HepG2 (cell line): ENCODE measurements around the gene UNC50. TPM values are rescaled to one million over a fixed set of nuclear protein-coding genes. Genes with fewer than 3 reads are reported as not detected.

ENCODE experiments used
- MYNN ChIP-seq: sonication (generic); formaldehyde crosslinking; IDR thresholded peaks from 2 replicates; pipeline ENCODE4 v1.4.0; 2020; ENCODE audit warnings: mild to moderate bottlenecking, low read depth, missing genetic modification reagents
- RARG ChIP-seq: sonication (generic); formaldehyde crosslinking; IDR thresholded peaks from 2 replicates; pipeline ENCODE4 v1.4.0; 2020; ENCODE audit warnings: low read depth, mild to moderate bottlenecking, missing genetic modification reagents
- RFX5 ChIP-seq: IDR thresholded peaks from 2 replicates; pipeline ENCODE4 v1.6.1; 2011; ENCODE audit warnings: low read depth, low read length, improper control_type of control experiment
- SALL1 ChIP-seq: sonication (generic); formaldehyde crosslinking; IDR thresholded peaks from 2 replicates; pipeline ENCODE4 v1.8.0; 2022; ENCODE audit warnings: mild to moderate bottlenecking, missing genetic modification reagents
- SKI ChIP-seq: fragments of 450-650 bp; IDR thresholded peaks from one replicate; pipeline ENCODE4 v1.6.1; 2018; ENCODE audit warnings: mild to moderate bottlenecking; ENCODE audit not compliant: partially characterized antibody
- SMYD3 ChIP-seq: sonication (generic); formaldehyde crosslinking; IDR thresholded peaks from 2 replicates; pipeline ENCODE4 v1.8.1; 2023; ENCODE audit warnings: mild to moderate bottlenecking, missing genetic modification reagents
- TAF15 ChIP-seq: fragments of 200-400 bp; formaldehyde crosslinking; IDR thresholded peaks from one replicate; pipeline ENCODE4 v1.6.1; 2018; ENCODE audit warnings: mild to moderate bottlenecking, low read depth, low read length; ENCODE audit not compliant: poor library complexity, severe bottlenecking
- TSC22D2 ChIP-seq: sonication (generic); formaldehyde crosslinking; IDR thresholded peaks from 2 replicates; pipeline ENCODE4 v1.5.1; 2020; ENCODE audit warnings: missing genetic modification reagents, mild to moderate bottlenecking, borderline replicate concordance
- YY1 ChIP-seq: IDR thresholded peaks from 2 replicates; pipeline ENCODE4 v1.6.1; 2011; ENCODE audit warnings: low read length, low read depth, moderate library complexity, mild to moderate bottlenecking; ENCODE audit not compliant: insufficient read depth, insufficient replicate concordance
- ZNF33B ChIP-seq: sonication (generic); formaldehyde crosslinking; IDR thresholded peaks from 2 replicates; pipeline ENCODE4 v1.5.1; 2020; ENCODE audit warnings: mild to moderate bottlenecking, missing genetic modification reagents
- ZNF766 ChIP-seq: sonication (generic); formaldehyde crosslinking; IDR thresholded peaks from 2 replicates; pipeline ENCODE4 v1.5.0; 2020; ENCODE audit warnings: missing genetic modification reagents, borderline replicate concordance
- polyA plus RNA-seq, 8 experiments: library from polyadenylated mRNA; depleted of rRNA in 3 of 8; stranded (reverse) in 7 of 8; unstranded in 1 of 8; fragments of >200 nt; fragmentation: Illumina TruSeq in 4 of 8; extraction: Trizol in 4 of 8; gene quantifications; 2 replicates each; pipeline versions ENCODE4 v1.2.1 to v1.2.3, GENCODE V29; 2011 to 2016; ENCODE audit warnings: low read depth in 4 of 8, missing spikeins in 1 of 8, mixed read lengths in 1 of 8; ENCODE audit not compliant: insufficient read depth in 1 of 8
- total RNA-seq, 5 experiments: library from RNA; depleted of rRNA; stranded (reverse); fragments of >200 nt; fragmentation: Illumina TruSeq; extraction: Trizol; gene quantifications; 2 replicates each; pipeline ENCODE4 v1.2.3, GENCODE V29; 2016; ENCODE audit warnings: low read depth in 1 of 5
- TF ChIP-seq, protein P1 (sequence below): IDR thresholded peaks from 2 replicates; pipeline ENCODE4 v1.6.1; 2018; ENCODE audit warnings: missing genetic modification reagents, mild to moderate bottlenecking, missing compliant biosample characterization
- TF ChIP-seq, protein P2 (sequence below), 2 experiments: fragments of 450-650 bp in 1 of 2; sonication (generic) in 1 of 2; formaldehyde crosslinking; IDR thresholded peaks; 2 replicates each; pipeline versions ENCODE4 v1.5.0 to v1.8.0; 2020 to 2022; ENCODE audit warnings: mild to moderate bottlenecking in 1 of 2, missing genetic modification reagents in 1 of 2
- TF ChIP-seq, protein P3 (sequence below): sonication (generic); formaldehyde crosslinking; IDR thresholded peaks from 2 replicates; pipeline ENCODE4 v1.4.0; 2020; ENCODE audit warnings: missing genetic modification reagents
- TF ChIP-seq, protein P4 (sequence below): sonication (generic); formaldehyde crosslinking; IDR thresholded peaks from 2 replicates; pipeline ENCODE4 v1.4.0; 2020; ENCODE audit warnings: missing genetic modification reagents, borderline replicate concordance
- TF ChIP-seq, protein P5 (sequence below): sonication (generic); formaldehyde crosslinking; IDR thresholded peaks from 2 replicates; pipeline ENCODE4 v1.9.0; 2022; ENCODE audit warnings: missing genetic modification reagents, mild to moderate bottlenecking, borderline replicate concordance

Gene UNC50
- total and polyA plus RNA-seq, 2 of the 13 experiments (the other 11 are each of a cell fraction or from before 2014, with no cell fraction given): 92.6 to 95.6 TPM

DNA sequence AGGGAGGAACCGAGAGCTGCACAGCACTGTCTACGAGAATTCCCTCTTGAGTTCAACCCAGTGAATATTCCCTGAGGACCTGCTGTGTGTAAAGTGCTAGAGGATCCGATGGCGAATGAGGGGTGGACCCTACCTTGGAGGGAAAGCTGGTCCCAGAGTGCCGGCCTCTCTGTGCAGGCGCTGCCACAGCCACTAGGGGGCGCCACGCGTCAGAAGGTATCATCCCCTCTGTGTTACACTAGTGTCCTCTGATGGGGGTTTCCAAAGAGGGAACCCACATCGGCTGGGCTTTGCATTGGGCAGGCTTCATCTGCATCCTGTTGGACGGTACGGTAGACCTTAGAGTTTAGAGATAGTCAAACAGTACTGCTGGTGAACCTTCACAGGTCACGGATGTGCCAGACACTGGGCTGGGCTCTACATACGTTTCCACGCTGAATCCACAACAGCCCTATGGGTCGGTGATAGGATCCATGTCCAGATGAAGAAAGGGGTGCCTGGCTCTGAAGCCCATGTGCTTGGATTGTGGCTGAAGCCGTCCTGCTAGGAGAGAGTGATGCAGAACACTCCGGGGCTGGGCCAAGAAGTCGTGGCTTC lies 39.1 kb upstream of the UNC50 start (continued):
- TF ChIP-seq, protein P1, sequence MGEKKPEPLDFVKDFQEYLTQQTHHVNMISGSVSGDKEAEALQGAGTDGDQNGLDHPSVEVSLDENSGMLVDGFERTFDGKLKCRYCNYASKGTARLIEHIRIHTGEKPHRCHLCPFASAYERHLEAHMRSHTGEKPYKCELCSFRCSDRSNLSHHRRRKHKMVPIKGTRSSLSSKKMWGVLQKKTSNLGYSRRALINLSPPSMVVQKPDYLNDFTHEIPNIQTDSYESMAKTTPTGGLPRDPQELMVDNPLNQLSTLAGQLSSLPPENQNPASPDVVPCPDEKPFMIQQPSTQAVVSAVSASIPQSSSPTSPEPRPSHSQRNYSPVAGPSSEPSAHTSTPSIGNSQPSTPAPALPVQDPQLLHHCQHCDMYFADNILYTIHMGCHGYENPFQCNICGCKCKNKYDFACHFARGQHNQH (CRISPR knock-in tag): peak; percentile 18; the same call in 1 of the 2 replicates
- TF ChIP-seq SKI: no peak
- TF ChIP-seq SALL1 (CRISPR knock-in tag): peak; percentile 48
- TF ChIP-seq, protein P2, sequence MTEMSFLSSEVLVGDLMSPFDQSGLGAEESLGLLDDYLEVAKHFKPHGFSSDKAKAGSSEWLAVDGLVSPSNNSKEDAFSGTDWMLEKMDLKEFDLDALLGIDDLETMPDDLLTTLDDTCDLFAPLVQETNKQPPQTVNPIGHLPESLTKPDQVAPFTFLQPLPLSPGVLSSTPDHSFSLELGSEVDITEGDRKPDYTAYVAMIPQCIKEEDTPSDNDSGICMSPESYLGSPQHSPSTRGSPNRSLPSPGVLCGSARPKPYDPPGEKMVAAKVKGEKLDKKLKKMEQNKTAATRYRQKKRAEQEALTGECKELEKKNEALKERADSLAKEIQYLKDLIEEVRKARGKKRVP (CRISPR knock-in tag; IDR thresholded peaks at IDR 0.05): no peak
- TF ChIP-seq YY1: peak; percentile 42
- no peak for TF ChIP-seq SMYD3 (CRISPR knock-in tag)
- no peak for TF ChIP-seq ZNF33B (CRISPR knock-in tag)
- no peak for TF ChIP-seq ZNF766 (CRISPR knock-in tag)
- TF ChIP-seq TAF15: no peak
- no peak for TF ChIP-seq RFX5
- TF ChIP-seq, protein P3, sequence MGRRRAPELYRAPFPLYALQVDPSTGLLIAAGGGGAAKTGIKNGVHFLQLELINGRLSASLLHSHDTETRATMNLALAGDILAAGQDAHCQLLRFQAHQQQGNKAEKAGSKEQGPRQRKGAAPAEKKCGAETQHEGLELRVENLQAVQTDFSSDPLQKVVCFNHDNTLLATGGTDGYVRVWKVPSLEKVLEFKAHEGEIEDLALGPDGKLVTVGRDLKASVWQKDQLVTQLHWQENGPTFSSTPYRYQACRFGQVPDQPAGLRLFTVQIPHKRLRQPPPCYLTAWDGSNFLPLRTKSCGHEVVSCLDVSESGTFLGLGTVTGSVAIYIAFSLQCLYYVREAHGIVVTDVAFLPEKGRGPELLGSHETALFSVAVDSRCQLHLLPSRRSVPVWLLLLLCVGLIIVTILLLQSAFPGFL (CRISPR knock-in tag): no peak
- TF ChIP-seq, protein P4, sequence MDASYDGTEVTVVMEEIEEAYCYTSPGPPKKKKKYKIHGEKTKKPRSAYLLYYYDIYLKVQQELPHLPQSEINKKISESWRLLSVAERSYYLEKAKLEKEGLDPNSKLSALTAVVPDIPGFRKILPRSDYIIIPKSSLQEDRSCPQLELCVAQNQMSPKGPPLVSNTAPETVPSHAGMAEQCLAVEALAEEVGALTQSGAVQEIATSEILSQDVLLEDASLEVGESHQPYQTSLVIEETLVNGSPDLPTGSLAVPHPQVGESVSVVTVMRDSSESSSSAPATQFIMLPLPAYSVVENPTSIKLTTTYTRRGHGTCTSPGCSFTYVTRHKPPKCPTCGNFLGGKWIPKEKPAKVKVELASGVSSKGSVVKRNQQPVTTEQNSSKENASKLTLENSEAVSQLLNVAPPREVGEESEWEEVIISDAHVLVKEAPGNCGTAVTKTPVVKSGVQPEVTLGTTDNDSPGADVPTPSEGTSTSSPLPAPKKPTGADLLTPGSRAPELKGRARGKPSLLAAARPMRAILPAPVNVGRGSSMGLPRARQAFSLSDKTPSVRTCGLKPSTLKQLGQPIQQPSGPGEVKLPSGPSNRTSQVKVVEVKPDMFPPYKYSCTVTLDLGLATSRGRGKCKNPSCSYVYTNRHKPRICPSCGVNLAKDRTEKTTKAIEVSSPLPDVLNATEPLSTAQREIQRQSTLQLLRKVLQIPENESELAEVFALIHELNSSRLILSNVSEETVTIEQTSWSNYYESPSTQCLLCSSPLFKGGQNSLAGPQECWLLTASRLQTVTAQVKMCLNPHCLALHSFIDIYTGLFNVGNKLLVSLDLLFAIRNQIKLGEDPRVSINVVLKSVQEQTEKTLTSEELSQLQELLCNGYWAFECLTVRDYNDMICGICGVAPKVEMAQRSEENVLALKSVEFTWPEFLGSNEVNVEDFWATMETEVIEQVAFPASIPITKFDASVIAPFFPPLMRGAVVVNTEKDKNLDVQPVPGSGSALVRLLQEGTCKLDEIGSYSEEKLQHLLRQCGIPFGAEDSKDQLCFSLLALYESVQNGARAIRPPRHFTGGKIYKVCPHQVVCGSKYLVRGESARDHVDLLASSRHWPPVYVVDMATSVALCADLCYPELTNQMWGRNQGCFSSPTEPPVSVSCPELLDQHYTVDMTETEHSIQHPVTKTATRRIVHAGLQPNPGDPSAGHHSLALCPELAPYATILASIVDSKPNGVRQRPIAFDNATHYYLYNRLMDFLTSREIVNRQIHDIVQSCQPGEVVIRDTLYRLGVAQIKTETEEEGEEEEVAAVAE (CRISPR knock-in tag): no peak
- no peak for TF ChIP-seq RARG (CRISPR knock-in tag)
- TF ChIP-seq TSC22D2 (CRISPR knock-in tag): no peak
- TF ChIP-seq MYNN: no peak
- TF ChIP-seq, protein P5, sequence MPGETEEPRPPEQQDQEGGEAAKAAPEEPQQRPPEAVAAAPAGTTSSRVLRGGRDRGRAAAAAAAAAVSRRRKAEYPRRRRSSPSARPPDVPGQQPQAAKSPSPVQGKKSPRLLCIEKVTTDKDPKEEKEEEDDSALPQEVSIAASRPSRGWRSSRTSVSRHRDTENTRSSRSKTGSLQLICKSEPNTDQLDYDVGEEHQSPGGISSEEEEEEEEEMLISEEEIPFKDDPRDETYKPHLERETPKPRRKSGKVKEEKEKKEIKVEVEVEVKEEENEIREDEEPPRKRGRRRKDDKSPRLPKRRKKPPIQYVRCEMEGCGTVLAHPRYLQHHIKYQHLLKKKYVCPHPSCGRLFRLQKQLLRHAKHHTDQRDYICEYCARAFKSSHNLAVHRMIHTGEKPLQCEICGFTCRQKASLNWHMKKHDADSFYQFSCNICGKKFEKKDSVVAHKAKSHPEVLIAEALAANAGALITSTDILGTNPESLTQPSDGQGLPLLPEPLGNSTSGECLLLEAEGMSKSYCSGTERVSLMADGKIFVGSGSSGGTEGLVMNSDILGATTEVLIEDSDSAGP (CRISPR knock-in tag): no peak
- TF ChIP-seq, all 625 proteins: peak for 24
